ENCODE data around the gene PLCH1.

DNA sequence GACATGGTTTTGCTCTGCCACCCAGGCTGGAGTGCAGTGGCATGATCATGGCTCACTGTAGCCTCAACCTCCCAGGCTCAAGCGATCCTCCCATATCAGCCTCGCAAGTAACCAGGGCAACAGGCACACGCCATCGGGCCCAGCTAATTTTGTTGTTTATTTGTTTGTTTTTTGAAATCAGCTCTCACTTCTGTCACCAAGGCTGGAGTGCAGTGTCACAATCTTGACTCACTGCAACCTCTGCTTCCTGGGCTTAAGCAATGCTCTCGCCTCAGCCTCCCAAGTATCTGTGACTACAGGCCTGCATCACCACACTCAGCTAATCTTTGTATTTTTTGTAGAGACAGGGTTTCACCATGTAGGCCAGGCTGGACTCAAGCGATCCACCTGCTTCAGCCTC lies 26.3 kb upstream of the PLCH1 start:
- TF ChIP-seq, protein P1, sequence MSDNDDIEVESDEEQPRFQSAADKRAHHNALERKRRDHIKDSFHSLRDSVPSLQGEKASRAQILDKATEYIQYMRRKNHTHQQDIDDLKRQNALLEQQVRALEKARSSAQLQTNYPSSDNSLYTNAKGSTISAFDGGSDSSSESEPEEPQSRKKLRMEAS (IDR thresholded peaks at IDR 0.05): no peak
- TF ChIP-seq, protein P2, sequence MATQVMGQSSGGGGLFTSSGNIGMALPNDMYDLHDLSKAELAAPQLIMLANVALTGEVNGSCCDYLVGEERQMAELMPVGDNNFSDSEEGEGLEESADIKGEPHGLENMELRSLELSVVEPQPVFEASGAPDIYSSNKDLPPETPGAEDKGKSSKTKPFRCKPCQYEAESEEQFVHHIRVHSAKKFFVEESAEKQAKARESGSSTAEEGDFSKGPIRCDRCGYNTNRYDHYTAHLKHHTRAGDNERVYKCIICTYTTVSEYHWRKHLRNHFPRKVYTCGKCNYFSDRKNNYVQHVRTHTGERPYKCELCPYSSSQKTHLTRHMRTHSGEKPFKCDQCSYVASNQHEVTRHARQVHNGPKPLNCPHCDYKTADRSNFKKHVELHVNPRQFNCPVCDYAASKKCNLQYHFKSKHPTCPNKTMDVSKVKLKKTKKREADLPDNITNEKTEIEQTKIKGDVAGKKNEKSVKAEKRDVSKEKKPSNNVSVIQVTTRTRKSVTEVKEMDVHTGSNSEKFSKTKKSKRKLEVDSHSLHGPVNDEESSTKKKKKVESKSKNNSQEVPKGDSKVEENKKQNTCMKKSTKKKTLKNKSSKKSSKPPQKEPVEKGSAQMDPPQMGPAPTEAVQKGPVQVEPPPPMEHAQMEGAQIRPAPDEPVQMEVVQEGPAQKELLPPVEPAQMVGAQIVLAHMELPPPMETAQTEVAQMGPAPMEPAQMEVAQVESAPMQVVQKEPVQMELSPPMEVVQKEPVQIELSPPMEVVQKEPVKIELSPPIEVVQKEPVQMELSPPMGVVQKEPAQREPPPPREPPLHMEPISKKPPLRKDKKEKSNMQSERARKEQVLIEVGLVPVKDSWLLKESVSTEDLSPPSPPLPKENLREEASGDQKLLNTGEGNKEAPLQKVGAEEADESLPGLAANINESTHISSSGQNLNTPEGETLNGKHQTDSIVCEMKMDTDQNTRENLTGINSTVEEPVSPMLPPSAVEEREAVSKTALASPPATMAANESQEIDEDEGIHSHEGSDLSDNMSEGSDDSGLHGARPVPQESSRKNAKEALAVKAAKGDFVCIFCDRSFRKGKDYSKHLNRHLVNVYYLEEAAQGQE (IDR thresholded peaks at IDR 0.05): no peak
- TF ChIP-seq, protein P3, sequence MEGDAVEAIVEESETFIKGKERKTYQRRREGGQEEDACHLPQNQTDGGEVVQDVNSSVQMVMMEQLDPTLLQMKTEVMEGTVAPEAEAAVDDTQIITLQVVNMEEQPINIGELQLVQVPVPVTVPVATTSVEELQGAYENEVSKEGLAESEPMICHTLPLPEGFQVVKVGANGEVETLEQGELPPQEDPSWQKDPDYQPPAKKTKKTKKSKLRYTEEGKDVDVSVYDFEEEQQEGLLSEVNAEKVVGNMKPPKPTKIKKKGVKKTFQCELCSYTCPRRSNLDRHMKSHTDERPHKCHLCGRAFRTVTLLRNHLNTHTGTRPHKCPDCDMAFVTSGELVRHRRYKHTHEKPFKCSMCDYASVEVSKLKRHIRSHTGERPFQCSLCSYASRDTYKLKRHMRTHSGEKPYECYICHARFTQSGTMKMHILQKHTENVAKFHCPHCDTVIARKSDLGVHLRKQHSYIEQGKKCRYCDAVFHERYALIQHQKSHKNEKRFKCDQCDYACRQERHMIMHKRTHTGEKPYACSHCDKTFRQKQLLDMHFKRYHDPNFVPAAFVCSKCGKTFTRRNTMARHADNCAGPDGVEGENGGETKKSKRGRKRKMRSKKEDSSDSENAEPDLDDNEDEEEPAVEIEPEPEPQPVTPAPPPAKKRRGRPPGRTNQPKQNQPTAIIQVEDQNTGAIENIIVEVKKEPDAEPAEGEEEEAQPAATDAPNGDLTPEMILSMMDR (IDR thresholded peaks at IDR 0.05; ENCODE audit: low read depth, low read length, missing input control): no peak
- TF ChIP-seq GABPA (IDR thresholded peaks at IDR 0.05 in 1 of 2, conservative IDR thresholded peaks at IDR 0.05 in 1 of 2) (no peak), SP1 (IDR thresholded peaks at IDR 0.05) (no peak)
